Measurements from ENCODE around the gene ADCK1. TPM values are rescaled to one million over a fixed set of nuclear protein-coding genes. Genes with fewer than 3 reads are reported as not detected.
"Not testable (repeated sequence)": the region's sequence is repeated elsewhere in the genome, so short reads cannot be mapped to it uniquely, and the experiment has no call there.

The ADCK1 gene
- total and polyA plus RNA-seq, 3 donors from 2014 or later: 7.5 to 14.3 (median 12.3) TPM

- intact Hi-C loops (cut with DNase I; ENCODE audit: low total_unique reads): no loop called here
- Histone ChIP-seq H3K36me3 (ENCODE audit: low read depth, missing control alignments) (no peaks in the 10 kb centered on the region), H3K9me3 (no peaks in the 10 kb centered on the region), H3K4me3 (no peak overlapping the region), H3K27ac (no peak overlapping the region), H3K4me1 (no peaks in the 10 kb centered on the region), H3K27me3 (no peaks in the 10 kb centered on the region)
- WGBS, 2 donors: 83 to 95% methylated on average over 2 of the region's 2 CpGs
- no peak for DNase-seq
- TF ChIP-seq, protein P1, sequence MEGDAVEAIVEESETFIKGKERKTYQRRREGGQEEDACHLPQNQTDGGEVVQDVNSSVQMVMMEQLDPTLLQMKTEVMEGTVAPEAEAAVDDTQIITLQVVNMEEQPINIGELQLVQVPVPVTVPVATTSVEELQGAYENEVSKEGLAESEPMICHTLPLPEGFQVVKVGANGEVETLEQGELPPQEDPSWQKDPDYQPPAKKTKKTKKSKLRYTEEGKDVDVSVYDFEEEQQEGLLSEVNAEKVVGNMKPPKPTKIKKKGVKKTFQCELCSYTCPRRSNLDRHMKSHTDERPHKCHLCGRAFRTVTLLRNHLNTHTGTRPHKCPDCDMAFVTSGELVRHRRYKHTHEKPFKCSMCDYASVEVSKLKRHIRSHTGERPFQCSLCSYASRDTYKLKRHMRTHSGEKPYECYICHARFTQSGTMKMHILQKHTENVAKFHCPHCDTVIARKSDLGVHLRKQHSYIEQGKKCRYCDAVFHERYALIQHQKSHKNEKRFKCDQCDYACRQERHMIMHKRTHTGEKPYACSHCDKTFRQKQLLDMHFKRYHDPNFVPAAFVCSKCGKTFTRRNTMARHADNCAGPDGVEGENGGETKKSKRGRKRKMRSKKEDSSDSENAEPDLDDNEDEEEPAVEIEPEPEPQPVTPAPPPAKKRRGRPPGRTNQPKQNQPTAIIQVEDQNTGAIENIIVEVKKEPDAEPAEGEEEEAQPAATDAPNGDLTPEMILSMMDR (IDR thresholded peaks at IDR 0.05): no peak
- TF ChIP-seq POLR2A (IDR thresholded peaks at IDR 0.05): no peak
Measured at GRCh38 chr14:77883847-77884238, 83.9 kb downstream of the ADCK1 start.

DNA sequence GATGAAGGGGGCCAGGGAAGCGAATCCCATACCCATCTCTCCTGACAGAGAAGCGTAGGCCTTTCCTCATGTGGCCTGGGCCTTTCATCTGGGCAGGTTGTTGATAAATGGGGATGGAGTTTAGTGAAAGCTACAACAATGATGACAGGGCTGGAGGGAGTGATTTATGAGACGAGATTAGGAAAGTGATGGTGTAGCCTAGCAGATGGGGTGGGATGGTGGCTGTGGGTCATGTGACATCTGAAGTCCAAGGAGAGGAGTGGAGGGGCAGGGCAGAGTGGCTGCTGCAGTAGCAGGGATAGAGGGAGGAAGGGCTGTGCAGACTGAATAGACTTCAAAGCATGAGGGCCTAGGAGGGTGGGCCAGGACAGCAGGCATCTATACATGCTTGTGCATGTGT lies 85.5 kb downstream of the ADCK1 start:
- Histone ChIP-seq H3K27me3 (no peaks in the 10 kb centered on the region), H3K4me3 (no peak overlapping the region), H3K4me1 (no peaks in the 10 kb centered on the region), H3K36me3 (ENCODE audit: low read depth, missing control alignments) (no peaks in the 10 kb centered on the region), H3K9me3 (no peaks in the 10 kb centered on the region), H3K27ac (no peak overlapping the region)
- 90 to 92% methylated on average over 3 of the region's 3 CpGs for WGBS, 2 donors
- intact Hi-C loops (cut with DNase I; ENCODE audit: low total_unique reads): no loop called here
- TF ChIP-seq, protein P1 (IDR thresholded peaks at IDR 0.05): no peak
- no peak for TF ChIP-seq POLR2A (IDR thresholded peaks at IDR 0.05)
- no peak for DNase-seq

DNA sequence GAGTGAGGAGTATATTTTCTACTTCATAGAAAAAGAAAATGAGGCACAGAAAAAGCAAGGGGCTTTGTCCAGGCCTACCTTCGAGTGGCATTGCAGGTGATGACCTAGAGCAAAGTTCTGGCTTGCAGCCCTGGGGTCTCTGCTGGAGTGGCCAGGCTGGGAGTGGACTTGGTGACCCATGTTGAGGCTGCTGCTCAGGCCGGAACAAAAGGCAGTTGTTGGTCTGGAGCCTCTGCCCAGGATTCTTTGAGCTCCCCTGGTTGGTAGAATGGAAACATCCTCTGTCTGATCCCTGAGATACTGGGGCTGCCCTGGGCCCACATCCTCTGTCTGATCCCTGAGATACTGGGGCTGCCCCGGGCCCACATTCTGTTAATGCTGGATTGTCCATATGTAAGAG lies 86.1 kb downstream of the ADCK1 start:
- Histone ChIP-seq H3K4me1 (no peaks in the 10 kb centered on the region), H3K4me3 (no peak overlapping the region), H3K9me3 (no peaks in the 10 kb centered on the region), H3K27me3 (no peaks in the 10 kb centered on the region), H3K27ac (no peak overlapping the region), H3K36me3 (ENCODE audit: low read depth, missing control alignments) (no peaks in the 10 kb centered on the region)
- TF ChIP-seq POLR2A (IDR thresholded peaks at IDR 0.05): no peak
- TF ChIP-seq, protein P1 (IDR thresholded peaks at IDR 0.05): no peak
- intact Hi-C loops (cut with DNase I; ENCODE audit: low total_unique reads): no loop called here
- WGBS, 2 donors: 86 to 100% methylated on average over 2 to 3 of the region's 3 CpGs
- DNase-seq: no peak

DNA sequence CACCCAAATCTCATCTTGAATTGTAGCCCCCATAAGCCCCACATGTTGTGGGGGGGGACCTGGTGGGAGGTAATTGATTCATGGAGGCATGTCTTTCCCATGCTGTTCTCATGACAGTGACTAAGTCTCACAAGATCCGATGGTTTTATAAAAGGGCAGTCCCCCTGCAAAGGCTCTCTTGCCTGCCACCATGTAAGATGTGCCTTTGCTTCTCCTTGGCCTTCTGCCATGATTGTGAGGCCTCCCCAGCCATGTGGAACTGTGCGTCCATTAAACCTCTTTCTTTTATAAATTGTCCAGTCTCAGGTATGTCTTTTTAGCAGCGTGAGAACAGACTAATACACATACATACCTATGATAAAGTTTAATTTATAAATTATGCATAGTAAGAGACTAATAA lies 89.0 kb downstream of the ADCK1 start:
- intact Hi-C loops (cut with DNase I; ENCODE audit: low total_unique reads); H3K27me3 ChIP-seq; H3K36me3 ChIP-seq (ENCODE audit: low read depth, missing control alignments); H3K4me1 ChIP-seq; H3K27ac ChIP-seq; H3K9me3 ChIP-seq; DNase-seq; H3K4me3 ChIP-seq: not testable (repeated sequence)
- 93 to 98% methylated on average over 3 of the region's 3 CpGs for WGBS, 2 donors

DNA sequence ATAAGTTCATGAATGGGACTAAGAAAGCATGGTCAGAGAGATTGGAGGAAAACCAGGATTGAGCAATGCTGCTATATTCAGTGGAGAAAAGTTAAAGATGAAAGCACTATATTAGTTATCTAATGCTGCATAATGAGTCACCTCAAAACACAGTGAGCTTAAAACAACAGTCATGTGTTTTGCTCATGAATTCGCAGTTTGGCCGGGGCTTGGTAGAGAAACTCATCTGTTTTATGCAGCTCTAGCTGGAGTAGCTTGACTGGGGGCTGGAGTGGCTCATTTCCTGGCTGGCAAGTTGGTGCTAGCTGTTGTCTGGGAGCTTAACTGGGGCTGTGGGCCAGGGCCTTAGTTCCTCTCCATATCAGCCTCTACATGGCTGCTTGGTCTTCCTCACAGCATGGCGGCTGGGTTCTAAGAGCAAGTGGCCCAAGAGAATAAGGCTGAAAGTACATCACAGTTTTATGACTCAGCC lies 90.1 kb downstream of the ADCK1 start:
- no peaks in the 10 kb centered on the region for H3K4me1 ChIP-seq
- H3K4me3 ChIP-seq: no peak overlapping the region
- H3K36me3 ChIP-seq (ENCODE audit: low read depth, missing control alignments): no peaks in the 10 kb centered on the region
- intact Hi-C loops (cut with DNase I; ENCODE audit: low total_unique reads): no loop called here
- no peaks in the 10 kb centered on the region for H3K9me3 ChIP-seq
- H3K27ac ChIP-seq: no peak overlapping the region
- TF ChIP-seq, protein P1 (IDR thresholded peaks at IDR 0.05): no peak
- no peak for TF ChIP-seq POLR2A (IDR thresholded peaks at IDR 0.05)
- H3K27me3 ChIP-seq: no peaks in the 10 kb centered on the region
- 95 to 96% methylated on average over 3 of the region's 3 CpGs for WGBS, 2 donors
- no peak for DNase-seq
